Dermis microvascular lymphatic vessel endothelial cell (primary cell): ENCODE measurements around the gene TRAPPC2L. TPM values are rescaled to one million over a fixed set of nuclear protein-coding genes. Genes with fewer than 3 reads are reported as not detected.

Source experiments
- DNase-seq, 2 donors: peaks; one replicate each; pipeline versions ENCODE4 v3.0.0 to v3.0.0-alpha.2; 2010; ENCODE audit warnings: low read depth in 2 of 2
- total RNA-seq: library from RNA; depleted of rRNA; stranded (reverse); fragments of >200 nt; gene quantifications from 2 replicates; pipeline ENCODE4 v1.2.1, GENCODE V29; 2014

Gene TRAPPC2L
- total RNA-seq, 1 donor from 2014 or later, result 48.1 TPM

- no peak for DNase-seq
These were observed 2.6 kb downstream of the TRAPPC2L start for GRCh38 chr16:88859381-88860091.

GRCh38 chr16:88861359-88861758 is 4.4 kb downstream of the TRAPPC2L start:
- no peak for DNase-seq

- DNase-seq, result no peak
These were observed 6.0 kb downstream of the TRAPPC2L start for GRCh38 chr16:88862968-88863367.

GRCh38 chr16:88863426-88863825 is 6.5 kb downstream of the TRAPPC2L start:
- DNase-seq, result no peak

- DNase-seq, result no peak
These were observed 7.2 kb downstream of the TRAPPC2L start for GRCh38 chr16:88864099-88864498.

GRCh38 chr16:88864521-88864920 is 7.6 kb downstream of the TRAPPC2L start:
- no peak for DNase-seq

- no peak for DNase-seq
These were observed 8.4 kb downstream of the TRAPPC2L start for GRCh38 chr16:88865310-88865709.

GRCh38 chr16:88865742-88866141 is 8.8 kb downstream of the TRAPPC2L start:
- DNase-seq, result no peak

GRCh38 chr16:88866151-88866920 is 9.4 kb downstream of the TRAPPC2L start, which contains the start of gene PABPN1L:
PABPN1L (minus strand) TSS chr16:88866660; CDS start chr16:88866606, 54 bp downstream.
- DNase-seq, result no peak

GRCh38 chr16:88867581-88868246 is 10.8 kb downstream of the TRAPPC2L start:
- no peak for DNase-seq

GRCh38 chr16:88868974-88869672 is 12.2 kb downstream of the TRAPPC2L start:
- DNase-seq, result no peak

GRCh38 chr16:88869673-88869980 is 12.7 kb downstream of the TRAPPC2L start:
- no peak for DNase-seq

- no peak for DNase-seq
These were observed 13.9 kb downstream of the TRAPPC2L start for GRCh38 chr16:88870608-88871348.

GRCh38 chr16:88871349-88871702 is 14.4 kb downstream of the TRAPPC2L start:
- no peak for DNase-seq

GRCh38 chr16:88871730-88872416 is 14.9 kb downstream of the TRAPPC2L start:
- DNase-seq, result no peak

GRCh38 chr16:88872650-88873331 is 15.9 kb downstream of the TRAPPC2L start:
- no peak for DNase-seq

- DNase-seq, result no peak
These were observed 18.1 kb downstream of the TRAPPC2L start for GRCh38 chr16:88874938-88875599.

GRCh38 chr16:88875703-88876234 is 18.8 kb downstream of the TRAPPC2L start:
- no peak for DNase-seq

GRCh38 chr16:88876942-88877526 is 20.1 kb downstream of the TRAPPC2L start:
- no peak for DNase-seq
